Liver (tissue), 9 donors: ENCODE results near the gene LDOC1. TPM values are rescaled to one million over a fixed set of nuclear protein-coding genes. Genes with fewer than 3 reads are reported as not detected.

Experiments
- DNase-seq: peaks from one replicate; pipeline ENCODE4 v3.0.0-alpha.2; 2017; ENCODE audit warnings: low spot score
- H3K27ac ChIP-seq, 2 donors: one replicate each; pipeline ENCODE4 v1.7.0; 2013; ENCODE audit warnings: inconsistent platforms in 2 of 2, low read length in 2 of 2, control low read depth in 1 of 2, low read depth in 1 of 2, mild to moderate bottlenecking in 1 of 2
- H3K27me3 ChIP-seq, 4 donors: one replicate each; pipeline versions ENCODE4 v1.6.1 to v1.7.0; 2013; ENCODE audit warnings: low read length in 3 of 4, inconsistent platforms in 1 of 4, mild to moderate bottlenecking in 1 of 4, moderate library complexity in 1 of 4; ENCODE audit not compliant: control insufficient read depth in 4 of 4, insufficient read depth in 4 of 4
- H3K36me3 ChIP-seq, 4 donors: one replicate each; pipeline versions ENCODE4 v1.6.1 to v1.7.0; 2013; ENCODE audit warnings: low read length in 3 of 4, mild to moderate bottlenecking in 3 of 4, low read depth in 1 of 4, moderate library complexity in 1 of 4; ENCODE audit not compliant: control insufficient read depth in 4 of 4, insufficient read depth in 3 of 4
- H3K4me1 ChIP-seq, 4 donors: one replicate each; pipeline versions ENCODE4 v1.6.1 to v1.7.0; 2013; ENCODE audit warnings: low read length in 3 of 4, mild to moderate bottlenecking in 3 of 4, moderate library complexity in 1 of 4; ENCODE audit not compliant: control insufficient read depth in 4 of 4, insufficient read depth in 4 of 4
- H3K4me3 ChIP-seq, 3 donors: one replicate each; pipeline versions ENCODE4 v1.6.1 to v1.7.0; 2013; ENCODE audit warnings: low read length in 3 of 3, control low read depth in 1 of 3, low read depth in 1 of 3, mild to moderate bottlenecking in 1 of 3
- H3K9ac ChIP-seq, 2 donors: one replicate each; pipeline ENCODE4 v1.7.0; 2013; ENCODE audit warnings: low read length in 2 of 2, mild to moderate bottlenecking in 2 of 2, moderate library complexity in 2 of 2, control low read depth in 1 of 2, low read depth in 1 of 2
- H3K9me3 ChIP-seq, 4 donors: one replicate each; pipeline versions ENCODE4 v1.6.1 to v1.7.0; 2013; ENCODE audit warnings: low read length in 3 of 4; ENCODE audit not compliant: control insufficient read depth in 4 of 4
- EGR1 ChIP-seq, 2 donors: IDR thresholded peaks; 2 replicates each; pipeline ENCODE4 v1.6.1; 2016 to 2018; ENCODE audit warnings: antibody characterized with exemption in 2 of 2, low read depth in 2 of 2
- FOXA1 ChIP-seq: IDR thresholded peaks from 2 replicates; pipeline ENCODE4 v1.6.1; 2016; ENCODE audit warnings: antibody characterized with exemption
- FOXA2 ChIP-seq: IDR thresholded peaks from 2 replicates; pipeline ENCODE4 v1.6.1; 2016; ENCODE audit warnings: antibody characterized with exemption
- GABPA ChIP-seq, 2 donors: IDR thresholded peaks in 1 of 2; conservative IDR thresholded peaks in 1 of 2; 2 replicates each; pipeline ENCODE4 v1.6.1; 2016; ENCODE audit warnings: antibody characterized with exemption in 2 of 2, mild to moderate bottlenecking in 1 of 2, moderate library complexity in 1 of 2
- HNF4A ChIP-seq, 2 donors: conservative IDR thresholded peaks; 2 replicates each; pipeline ENCODE4 v1.6.1; 2016; ENCODE audit warnings: antibody characterized with exemption in 2 of 2, mild to moderate bottlenecking in 2 of 2
- HNF4G ChIP-seq: IDR thresholded peaks from 2 replicates; pipeline ENCODE4 v1.6.1; 2016; ENCODE audit warnings: antibody characterized with exemption
- NR2F2 ChIP-seq: IDR thresholded peaks from 2 replicates; pipeline ENCODE4 v1.6.1; 2016; ENCODE audit warnings: antibody characterized with exemption
- RAD21 ChIP-seq, 2 donors: IDR thresholded peaks; 2 replicates each; pipeline ENCODE4 v1.6.1; 2016; ENCODE audit warnings: antibody characterized with exemption in 2 of 2, mild to moderate bottlenecking in 2 of 2
- SP1 ChIP-seq: IDR thresholded peaks from 2 replicates; pipeline ENCODE4 v1.6.1; 2018; ENCODE audit warnings: antibody characterized with exemption, mild to moderate bottlenecking
- TAF1 ChIP-seq: conservative IDR thresholded peaks from 2 replicates; pipeline ENCODE4 v1.6.1; 2016; ENCODE audit warnings: antibody characterized with exemption, mild to moderate bottlenecking
- YY1 ChIP-seq: IDR thresholded peaks from 2 replicates; pipeline ENCODE4 v1.6.1; 2016; ENCODE audit warnings: antibody characterized with exemption, mild to moderate bottlenecking
- WGBS: extraction: QIAGEN DNeasy Blood & Tissue Kit; methylation state at CpG from one replicate; pipeline ENCODE4 v1.1.7; 2013; 5-methylcytosine and 5-hydroxymethylcytosine counted together
- polyA plus RNA-seq, 2 donors: library from polyadenylated mRNA; stranded (reverse) in 1 of 2; unstranded in 1 of 2; fragments of 200-250 nt in 1 of 2; fragments of >200 nt in 1 of 2; fragmentation: Nextera tagmentation in 1 of 2; extraction: Ambion mirVana in 1 of 2; gene quantifications; one replicate each; pipeline versions ENCODE4 v1.2.1 to v1.2.3, GENCODE V29; 2013 to 2015
- total RNA-seq, 2 donors: library from RNA; depleted of rRNA; stranded (reverse); fragments of >200 nt; gene quantifications; one replicate each; pipeline ENCODE4 v1.2.3, GENCODE V29; 2014
- TF ChIP-seq, protein P1 (sequence below): IDR thresholded peaks from 2 replicates; pipeline ENCODE4 v1.6.1; 2016; ENCODE audit warnings: antibody characterized with exemption
- TF ChIP-seq, protein P2 (sequence below): IDR thresholded peaks from 2 replicates; pipeline ENCODE4 v1.6.1; 2016; ENCODE audit warnings: antibody characterized with exemption
- TF ChIP-seq, protein P3 (sequence below): IDR thresholded peaks from 2 replicates; pipeline ENCODE4 v1.6.1; 2016; ENCODE audit warnings: antibody characterized with exemption, mild to moderate bottlenecking
- TF ChIP-seq, protein P4 (sequence below): IDR thresholded peaks from 2 replicates; pipeline ENCODE4 v1.6.1; 2016; ENCODE audit warnings: antibody characterized with exemption
- TF ChIP-seq, protein P5 (sequence below): fragments of 150-350 bp; IDR thresholded peaks from 2 replicates; pipeline ENCODE4 v1.5.1; 2017; ENCODE audit warnings: improper control_type of control experiment, low read depth, low read length; ENCODE audit not compliant: missing input control
- donor health status: healthy.
- donor health status: healthy.
- donor health status: healthy.
- donor health status: healthy.
- donor health status: healthy.

The LDOC1 gene
- total and polyA plus RNA-seq, 4 donors: 0.59 to 12.9 (median 2.9) TPM

DNA sequence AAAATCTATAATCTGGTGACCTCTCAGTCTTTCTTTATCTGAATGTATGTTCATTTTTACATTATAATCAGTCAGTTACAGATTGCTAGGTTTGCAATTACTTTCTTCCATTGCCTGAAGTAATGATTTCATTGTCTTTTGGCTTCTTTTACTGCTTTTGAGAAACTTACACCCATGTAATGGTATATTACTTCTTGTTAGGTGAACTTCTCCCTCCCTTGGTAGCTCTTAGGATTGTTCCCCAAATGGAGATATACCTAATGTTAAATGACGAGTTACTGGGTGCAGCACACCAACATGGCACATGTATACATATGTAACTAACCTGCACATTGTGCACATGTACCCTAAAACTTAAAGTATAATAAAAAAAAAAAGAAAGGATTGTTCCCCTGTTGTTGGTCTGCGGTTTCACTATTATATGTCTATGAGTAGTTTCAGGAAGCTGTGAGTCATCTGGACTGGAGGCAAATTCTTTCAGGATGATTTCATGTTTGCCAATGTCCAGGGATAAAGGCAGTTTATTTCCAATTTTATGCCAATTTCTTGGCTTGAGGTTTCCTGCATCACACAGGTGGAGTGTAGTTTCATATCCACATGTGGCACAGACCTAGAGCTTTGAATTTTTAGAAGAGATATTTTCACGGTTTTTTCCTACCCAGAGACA lies 43.5 kb upstream of the LDOC1 start:
- H3K27me3 ChIP-seq: no peaks in the 10 kb centered on the region
- no peak overlapping the region for H3K27ac ChIP-seq
- no peaks in the 10 kb centered on the region for H3K4me1 ChIP-seq
- no peaks in the 10 kb centered on the region for H3K9me3 ChIP-seq
- DNase-seq: no peak
- no peak overlapping the region for H3K4me3 ChIP-seq
- TF ChIP-seq, protein P1, sequence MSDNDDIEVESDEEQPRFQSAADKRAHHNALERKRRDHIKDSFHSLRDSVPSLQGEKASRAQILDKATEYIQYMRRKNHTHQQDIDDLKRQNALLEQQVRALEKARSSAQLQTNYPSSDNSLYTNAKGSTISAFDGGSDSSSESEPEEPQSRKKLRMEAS: no peak
- TF ChIP-seq RAD21 (IDR thresholded peaks at IDR 0.05) (no peak), GABPA (IDR thresholded peaks at IDR 0.05 in 1 of 2, conservative IDR thresholded peaks at IDR 0.05 in 1 of 2) (no peak), TAF1 (no peak), HNF4G (no peak)
- WGBS: 74% methylated on average over 3 of the region's 3 CpGs
- H3K36me3 ChIP-seq: no peaks in the 10 kb centered on the region
- no peak overlapping the region for H3K9ac ChIP-seq

DNA sequence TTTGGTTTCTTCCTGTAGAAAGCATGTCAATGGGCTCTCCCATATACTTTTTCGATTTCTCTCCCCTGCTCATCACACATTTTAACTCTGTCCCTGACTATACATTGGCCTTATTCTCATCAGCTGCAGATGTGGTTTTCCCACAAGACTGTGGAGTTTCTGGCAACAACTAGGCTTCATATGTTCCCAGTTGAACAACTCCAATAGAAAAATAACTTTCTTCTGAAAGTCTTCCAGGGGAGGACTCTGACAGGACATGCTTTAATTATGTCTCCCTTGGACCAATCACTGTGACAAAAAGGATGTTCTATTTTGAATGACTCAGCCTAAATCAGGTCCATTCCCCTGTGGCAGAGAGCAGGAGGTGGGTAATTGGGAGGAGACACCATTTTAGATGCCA lies 37.3 kb upstream of the LDOC1 start:
- WGBS: 78% methylated on average over 1 of the region's 1 CpG
- TF ChIP-seq RAD21 (IDR thresholded peaks at IDR 0.05): no peak
- no peak for TF ChIP-seq HNF4A (conservative IDR thresholded peaks at IDR 0.05)
- TF ChIP-seq YY1: no peak
- TF ChIP-seq, protein P2, sequence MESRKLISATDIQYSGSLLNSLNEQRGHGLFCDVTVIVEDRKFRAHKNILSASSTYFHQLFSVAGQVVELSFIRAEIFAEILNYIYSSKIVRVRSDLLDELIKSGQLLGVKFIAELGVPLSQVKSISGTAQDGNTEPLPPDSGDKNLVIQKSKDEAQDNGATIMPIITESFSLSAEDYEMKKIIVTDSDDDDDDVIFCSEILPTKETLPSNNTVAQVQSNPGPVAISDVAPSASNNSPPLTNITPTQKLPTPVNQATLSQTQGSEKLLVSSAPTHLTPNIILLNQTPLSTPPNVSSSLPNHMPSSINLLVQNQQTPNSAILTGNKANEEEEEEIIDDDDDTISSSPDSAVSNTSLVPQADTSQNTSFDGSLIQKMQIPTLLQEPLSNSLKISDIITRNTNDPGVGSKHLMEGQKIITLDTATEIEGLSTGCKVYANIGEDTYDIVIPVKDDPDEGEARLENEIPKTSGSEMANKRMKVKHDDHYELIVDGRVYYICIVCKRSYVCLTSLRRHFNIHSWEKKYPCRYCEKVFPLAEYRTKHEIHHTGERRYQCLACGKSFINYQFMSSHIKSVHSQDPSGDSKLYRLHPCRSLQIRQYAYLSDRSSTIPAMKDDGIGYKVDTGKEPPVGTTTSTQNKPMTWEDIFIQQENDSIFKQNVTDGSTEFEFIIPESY: no peak
- no peak for TF ChIP-seq NR2F2
- no peak for TF ChIP-seq GABPA (IDR thresholded peaks at IDR 0.05 in 1 of 2, conservative IDR thresholded peaks at IDR 0.05 in 1 of 2)
- no peak for TF ChIP-seq FOXA2
- TF ChIP-seq, protein P3, sequence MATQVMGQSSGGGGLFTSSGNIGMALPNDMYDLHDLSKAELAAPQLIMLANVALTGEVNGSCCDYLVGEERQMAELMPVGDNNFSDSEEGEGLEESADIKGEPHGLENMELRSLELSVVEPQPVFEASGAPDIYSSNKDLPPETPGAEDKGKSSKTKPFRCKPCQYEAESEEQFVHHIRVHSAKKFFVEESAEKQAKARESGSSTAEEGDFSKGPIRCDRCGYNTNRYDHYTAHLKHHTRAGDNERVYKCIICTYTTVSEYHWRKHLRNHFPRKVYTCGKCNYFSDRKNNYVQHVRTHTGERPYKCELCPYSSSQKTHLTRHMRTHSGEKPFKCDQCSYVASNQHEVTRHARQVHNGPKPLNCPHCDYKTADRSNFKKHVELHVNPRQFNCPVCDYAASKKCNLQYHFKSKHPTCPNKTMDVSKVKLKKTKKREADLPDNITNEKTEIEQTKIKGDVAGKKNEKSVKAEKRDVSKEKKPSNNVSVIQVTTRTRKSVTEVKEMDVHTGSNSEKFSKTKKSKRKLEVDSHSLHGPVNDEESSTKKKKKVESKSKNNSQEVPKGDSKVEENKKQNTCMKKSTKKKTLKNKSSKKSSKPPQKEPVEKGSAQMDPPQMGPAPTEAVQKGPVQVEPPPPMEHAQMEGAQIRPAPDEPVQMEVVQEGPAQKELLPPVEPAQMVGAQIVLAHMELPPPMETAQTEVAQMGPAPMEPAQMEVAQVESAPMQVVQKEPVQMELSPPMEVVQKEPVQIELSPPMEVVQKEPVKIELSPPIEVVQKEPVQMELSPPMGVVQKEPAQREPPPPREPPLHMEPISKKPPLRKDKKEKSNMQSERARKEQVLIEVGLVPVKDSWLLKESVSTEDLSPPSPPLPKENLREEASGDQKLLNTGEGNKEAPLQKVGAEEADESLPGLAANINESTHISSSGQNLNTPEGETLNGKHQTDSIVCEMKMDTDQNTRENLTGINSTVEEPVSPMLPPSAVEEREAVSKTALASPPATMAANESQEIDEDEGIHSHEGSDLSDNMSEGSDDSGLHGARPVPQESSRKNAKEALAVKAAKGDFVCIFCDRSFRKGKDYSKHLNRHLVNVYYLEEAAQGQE: no peak
- no peak for TF ChIP-seq EGR1 (IDR thresholded peaks at IDR 0.05; ENCODE audit: low read depth in 2 of 2)
- no peak for TF ChIP-seq HNF4G
- TF ChIP-seq, protein P1: no peak
- no peak for TF ChIP-seq TAF1
- TF ChIP-seq FOXA1: no peak
- TF ChIP-seq, protein P4, sequence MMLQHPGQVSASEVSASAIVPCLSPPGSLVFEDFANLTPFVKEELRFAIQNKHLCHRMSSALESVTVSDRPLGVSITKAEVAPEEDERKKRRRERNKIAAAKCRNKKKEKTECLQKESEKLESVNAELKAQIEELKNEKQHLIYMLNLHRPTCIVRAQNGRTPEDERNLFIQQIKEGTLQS: no peak
- TF ChIP-seq, protein P5, sequence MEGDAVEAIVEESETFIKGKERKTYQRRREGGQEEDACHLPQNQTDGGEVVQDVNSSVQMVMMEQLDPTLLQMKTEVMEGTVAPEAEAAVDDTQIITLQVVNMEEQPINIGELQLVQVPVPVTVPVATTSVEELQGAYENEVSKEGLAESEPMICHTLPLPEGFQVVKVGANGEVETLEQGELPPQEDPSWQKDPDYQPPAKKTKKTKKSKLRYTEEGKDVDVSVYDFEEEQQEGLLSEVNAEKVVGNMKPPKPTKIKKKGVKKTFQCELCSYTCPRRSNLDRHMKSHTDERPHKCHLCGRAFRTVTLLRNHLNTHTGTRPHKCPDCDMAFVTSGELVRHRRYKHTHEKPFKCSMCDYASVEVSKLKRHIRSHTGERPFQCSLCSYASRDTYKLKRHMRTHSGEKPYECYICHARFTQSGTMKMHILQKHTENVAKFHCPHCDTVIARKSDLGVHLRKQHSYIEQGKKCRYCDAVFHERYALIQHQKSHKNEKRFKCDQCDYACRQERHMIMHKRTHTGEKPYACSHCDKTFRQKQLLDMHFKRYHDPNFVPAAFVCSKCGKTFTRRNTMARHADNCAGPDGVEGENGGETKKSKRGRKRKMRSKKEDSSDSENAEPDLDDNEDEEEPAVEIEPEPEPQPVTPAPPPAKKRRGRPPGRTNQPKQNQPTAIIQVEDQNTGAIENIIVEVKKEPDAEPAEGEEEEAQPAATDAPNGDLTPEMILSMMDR: no peak
- TF ChIP-seq SP1: no peak
- no peaks in the 10 kb centered on the region for H3K4me1 ChIP-seq
- H3K9me3 ChIP-seq: no peaks in the 10 kb centered on the region
- H3K36me3 ChIP-seq: no peaks in the 10 kb centered on the region
- no peak for DNase-seq
- H3K27ac ChIP-seq: no peak overlapping the region
- no peak overlapping the region for H3K4me3 ChIP-seq
- H3K27me3 ChIP-seq: no peaks in the 10 kb centered on the region
- no peak overlapping the region for H3K9ac ChIP-seq
